Mesendoderm (in vitro differentiated cells): ENCODE data around the gene SCYGR7.

ENCODE experiments used
- DNase-seq: peaks from one replicate; pipeline ENCODE4 v3.0.0; 2013
- H2AK5ac ChIP-seq: 2 replicates; pipeline ENCODE4 v1.6.1; 2013; ENCODE audit warnings: low read length, inconsistent platforms
- H2BK120ac ChIP-seq: 2 replicates; pipeline ENCODE4 v1.6.1; 2013; ENCODE audit warnings: low read depth, mild to moderate bottlenecking, low read length, moderate library complexity, mixed read lengths
- H2BK15ac ChIP-seq: replicated peaks from 2 replicates; pipeline ENCODE4 v1.6.1; 2013; ENCODE audit warnings: low read depth, mild to moderate bottlenecking, moderate library complexity
- H2BK5ac ChIP-seq: 2 replicates; pipeline ENCODE4 v1.6.1; 2013; ENCODE audit warnings: low read length, inconsistent platforms
- H3K18ac ChIP-seq: 2 replicates; pipeline ENCODE4 v1.6.1; 2013; ENCODE audit warnings: mild to moderate bottlenecking, low read length, mixed read lengths
- H3K23ac ChIP-seq: one replicate; pipeline ENCODE4 v1.6.1; 2013; ENCODE audit warnings: low read length
- H3K27ac ChIP-seq: 2 replicates; pipeline ENCODE4 v1.5.1; 2013; ENCODE audit warnings: low read depth, mild to moderate bottlenecking, inconsistent platforms, low read length, moderate library complexity
- H3K27me3 ChIP-seq: 2 replicates; pipeline ENCODE4 v1.6.1; 2013; ENCODE audit warnings: low read length, control low read depth, mild to moderate bottlenecking, inconsistent platforms; ENCODE audit not compliant: insufficient read depth, poor library complexity
- H3K36me3 ChIP-seq: 2 replicates; pipeline ENCODE4 v1.6.1; 2013; ENCODE audit warnings: low read length, inconsistent platforms; ENCODE audit not compliant: control insufficient read depth, insufficient read depth
- H3K4ac ChIP-seq: one replicate; pipeline ENCODE4 v1.6.1; 2013; ENCODE audit warnings: low read depth, mild to moderate bottlenecking, low read length, moderate library complexity
- H3K4me1 ChIP-seq: 2 replicates; pipeline ENCODE4 v1.6.1; 2013; ENCODE audit warnings: low read depth, low read length, inconsistent platforms; ENCODE audit not compliant: control insufficient read depth
- H3K4me2 ChIP-seq: 2 replicates; pipeline ENCODE4 v1.6.1; 2013; ENCODE audit warnings: low read length
- H3K4me3 ChIP-seq: 2 replicates; pipeline ENCODE4 v1.5.1; 2013; ENCODE audit warnings: mild to moderate bottlenecking, low read length
- H3K56ac ChIP-seq: one replicate; pipeline ENCODE4 v1.6.1; 2013; ENCODE audit warnings: low read length
- H3K79me1 ChIP-seq: 2 replicates; pipeline ENCODE4 v1.6.1; 2013; ENCODE audit warnings: low read length, inconsistent platforms
- H3K79me2 ChIP-seq: 2 replicates; pipeline ENCODE4 v1.6.1; 2013; ENCODE audit warnings: mild to moderate bottlenecking, low read length; ENCODE audit not compliant: control insufficient read depth, insufficient read depth
- H3K9ac ChIP-seq: 2 replicates; pipeline ENCODE4 v1.6.1; 2013; ENCODE audit warnings: low read length, inconsistent platforms
- H4K5ac ChIP-seq: one replicate; pipeline ENCODE4 v1.6.1; 2013; ENCODE audit warnings: low read length
- H4K8ac ChIP-seq: one replicate; pipeline ENCODE4 v1.6.1; 2013; ENCODE audit warnings: low read depth, mild to moderate bottlenecking, control low read depth, low read length, moderate library complexity
- WGBS: extraction: QIAGEN DNeasy Blood & Tissue Kit; methylation state at CpG from one replicate; pipeline ENCODE4 v1.1.7; 2013; ENCODE audit warnings: low lambda C conversion rate, missing lambda C conversion rate; ENCODE audit not compliant: insufficient coverage; ENCODE audit errors: extremely low coverage; 5-methylcytosine and 5-hydroxymethylcytosine counted together

SCYGR7 gene

GRCh38 chr2:227703961-227704360 lies 24.2 kb upstream of the SCYGR7 start:
- Histone ChIP-seq H3K27ac (no peak overlapping the region), H3K4me2 (no peak overlapping the region), H3K4ac (no peak overlapping the region), H2BK5ac (no peak overlapping the region), H3K9ac (no peak overlapping the region), H3K4me3 (no peak overlapping the region), H4K5ac (no peak overlapping the region), H4K8ac (no peak overlapping the region), H3K79me1 (no peaks in the 10 kb centered on the region), H3K18ac (no peak overlapping the region), H3K79me2 (no peaks in the 10 kb centered on the region), H3K56ac (no peak overlapping the region), H2AK5ac (no peak overlapping the region), H2BK120ac (no peak overlapping the region), H3K36me3 (no peaks in the 10 kb centered on the region), H3K27me3 (no peaks in the 10 kb centered on the region), H3K23ac (no peak overlapping the region), H3K4me1 (peaks cover 3% of the 10 kb centered on the region), H2BK15ac (no peak overlapping the region)
- peak; percentile 48 for DNase-seq
- WGBS = no CpG with 5 or more reads among the region's 3 CpGs

- no peak overlapping the region for H3K18ac ChIP-seq
- no peak overlapping the region for H2BK5ac ChIP-seq
- peaks cover 3% of the 10 kb centered on the region for H3K4me1 ChIP-seq
- H3K56ac ChIP-seq = no peak overlapping the region
- no peak overlapping the region for H3K4ac ChIP-seq
- no peak overlapping the region for H2AK5ac ChIP-seq
- no peak overlapping the region for H3K9ac ChIP-seq
- no CpG with 5 or more reads among the region's 4 CpGs for whole genome bisulfite sequencing
- H3K27me3 ChIP-seq = no peaks in the 10 kb centered on the region
- no peak overlapping the region for H3K27ac ChIP-seq
- no peaks in the 10 kb centered on the region for H3K79me2 ChIP-seq
- H3K36me3 ChIP-seq = no peaks in the 10 kb centered on the region
- no peak overlapping the region for H2BK120ac ChIP-seq
- no peak overlapping the region for H2BK15ac ChIP-seq
- no peak overlapping the region for H3K23ac ChIP-seq
- H3K79me1 ChIP-seq = no peaks in the 10 kb centered on the region
- H3K4me2 ChIP-seq = no peak overlapping the region
- DNase-seq = no peak
- H4K5ac ChIP-seq = no peak overlapping the region
- H3K4me3 ChIP-seq = no peak overlapping the region
- H4K8ac ChIP-seq = no peak overlapping the region
Measured at GRCh38 chr2:227706859-227707258, 21.3 kb upstream of the SCYGR7 start.

GRCh38 chr2:227707390-227707789 lies 20.7 kb upstream of the SCYGR7 start:
- Histone ChIP-seq H3K23ac (no peak overlapping the region), H3K9ac (no peak overlapping the region), H3K36me3 (no peaks in the 10 kb centered on the region), H3K56ac (no peak overlapping the region), H3K4me1 (peaks cover 3% of the 10 kb centered on the region), H4K8ac (no peak overlapping the region), H3K4me3 (no peak overlapping the region), H2BK120ac (no peak overlapping the region), H3K4ac (no peak overlapping the region), H3K79me2 (no peaks in the 10 kb centered on the region), H4K5ac (no peak overlapping the region), H2BK15ac (no peak overlapping the region), H3K18ac (no peak overlapping the region), H3K79me1 (no peaks in the 10 kb centered on the region), H3K27me3 (no peaks in the 10 kb centered on the region), H3K4me2 (no peak overlapping the region), H2BK5ac (no peak overlapping the region), H3K27ac (no peak overlapping the region), H2AK5ac (no peak overlapping the region)
- DNase-seq = no peak
- no CpG with 5 or more reads among the region's 6 CpGs for WGBS

- Histone ChIP-seq H4K5ac (no peak overlapping the region), H3K79me2 (no peaks in the 10 kb centered on the region), H3K27me3 (no peaks in the 10 kb centered on the region), H3K18ac (no peak overlapping the region), H3K9ac (no peak overlapping the region), H3K4me2 (no peak overlapping the region), H3K23ac (no peak overlapping the region), H4K8ac (no peak overlapping the region), H3K27ac (no peak overlapping the region), H3K79me1 (no peaks in the 10 kb centered on the region), H2AK5ac (no peak overlapping the region), H3K36me3 (no peaks in the 10 kb centered on the region), H3K4me3 (no peak overlapping the region), H2BK5ac (no peak overlapping the region), H2BK120ac (no peak overlapping the region), H3K56ac (no peak overlapping the region), H2BK15ac (no peak overlapping the region), H3K4ac (no peak overlapping the region), H3K4me1 (no peaks in the 10 kb centered on the region)
- no peak for DNase-seq
- no CpG with 5 or more reads among the region's 7 CpGs for WGBS
Measured at GRCh38 chr2:227710986-227711385, 17.1 kb upstream of the SCYGR7 start.

GRCh38 chr2:227713291-227713690 lies 14.8 kb upstream of the SCYGR7 start:
- H3K4me1 ChIP-seq = no peaks in the 10 kb centered on the region
- no peaks in the 10 kb centered on the region for H3K36me3 ChIP-seq
- H2BK120ac ChIP-seq = no peak overlapping the region
- no peak overlapping the region for H4K8ac ChIP-seq
- no peak overlapping the region for H3K9ac ChIP-seq
- H4K5ac ChIP-seq = no peak overlapping the region
- no peak overlapping the region for H3K27ac ChIP-seq
- no peak for DNase-seq
- WGBS = no CpG with 5 or more reads among the region's 1 CpG
- no peak overlapping the region for H2AK5ac ChIP-seq
- no peak overlapping the region for H3K56ac ChIP-seq
- H3K23ac ChIP-seq = no peak overlapping the region
- H3K4me2 ChIP-seq = no peak overlapping the region
- H2BK5ac ChIP-seq = no peak overlapping the region
- no peaks in the 10 kb centered on the region for H3K27me3 ChIP-seq
- H3K79me1 ChIP-seq = no peaks in the 10 kb centered on the region
- no peak overlapping the region for H2BK15ac ChIP-seq
- no peaks in the 10 kb centered on the region for H3K79me2 ChIP-seq
- H3K4me3 ChIP-seq = no peak overlapping the region
- H3K4ac ChIP-seq = no peak overlapping the region
- no peak overlapping the region for H3K18ac ChIP-seq

- H2BK15ac ChIP-seq = no peak overlapping the region
- no peak overlapping the region for H4K8ac ChIP-seq
- H3K27ac ChIP-seq = no peak overlapping the region
- H3K4me1 ChIP-seq = no peaks in the 10 kb centered on the region
- no peaks in the 10 kb centered on the region for H3K79me1 ChIP-seq
- no peak overlapping the region for H3K4me2 ChIP-seq
- no peak overlapping the region for H2BK5ac ChIP-seq
- WGBS = no CpG with 5 or more reads among the region's 2 CpGs
- H3K9ac ChIP-seq = no peak overlapping the region
- H2BK120ac ChIP-seq = no peak overlapping the region
- no peaks in the 10 kb centered on the region for H3K79me2 ChIP-seq
- no peaks in the 10 kb centered on the region for H3K36me3 ChIP-seq
- H2AK5ac ChIP-seq = no peak overlapping the region
- no peak overlapping the region for H3K18ac ChIP-seq
- H3K4ac ChIP-seq = no peak overlapping the region
- H3K23ac ChIP-seq = no peak overlapping the region
- no peak overlapping the region for H4K5ac ChIP-seq
- no peak for DNase-seq
- no peak overlapping the region for H3K56ac ChIP-seq
- no peak overlapping the region for H3K4me3 ChIP-seq
- H3K27me3 ChIP-seq = no peaks in the 10 kb centered on the region
Measured at GRCh38 chr2:227716501-227716900, 11.6 kb upstream of the SCYGR7 start.
